Measurements from ENCODE around the gene LAMC3.

Gene LAMC3

DNA sequence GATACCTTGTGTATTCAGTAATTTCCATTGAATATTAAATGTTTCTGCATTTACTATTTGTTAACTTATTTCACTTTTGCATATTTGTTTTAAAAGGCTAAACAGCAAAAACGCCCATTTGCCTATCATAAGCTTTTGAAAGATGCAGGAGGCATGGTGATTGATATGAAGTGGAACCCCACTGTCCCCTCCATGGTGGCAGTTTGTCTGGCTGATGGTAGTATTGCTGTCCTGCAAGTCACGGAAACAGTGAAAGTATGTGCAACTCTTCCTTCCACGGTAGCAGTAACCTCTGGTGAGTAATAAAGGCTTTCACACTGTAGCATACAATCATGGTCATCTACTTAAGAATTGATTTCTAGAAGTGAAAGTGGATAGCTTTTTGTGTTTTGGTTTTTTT lies 120.2 kb downstream of the LAMC3 start:
- DNase-seq, result no peak

- no peak for DNase-seq
These were observed 129.7 kb downstream of the LAMC3 start for GRCh38 chr9:131138676-131139075.

DNA sequence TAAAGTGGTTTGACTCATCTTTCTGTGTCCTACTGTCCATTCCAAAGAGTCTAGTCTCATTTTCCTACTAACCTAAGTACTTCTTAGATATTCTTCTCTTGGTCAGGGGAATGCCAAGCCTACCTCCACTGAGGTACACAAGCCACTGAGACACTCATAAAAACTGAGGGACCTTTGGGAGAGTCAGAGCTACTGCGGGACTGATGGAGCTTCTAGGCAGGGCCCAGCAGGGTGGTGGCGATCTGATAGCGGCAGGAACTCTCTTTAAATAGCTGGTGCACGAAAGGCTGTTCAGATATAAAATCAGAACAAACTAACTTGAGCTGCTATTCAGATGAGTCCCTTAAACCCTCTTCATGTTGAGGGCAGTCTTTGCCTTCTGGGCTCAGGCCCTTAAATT lies 131.1 kb downstream of the LAMC3 start:
- DNase-seq, result no peak

DNA sequence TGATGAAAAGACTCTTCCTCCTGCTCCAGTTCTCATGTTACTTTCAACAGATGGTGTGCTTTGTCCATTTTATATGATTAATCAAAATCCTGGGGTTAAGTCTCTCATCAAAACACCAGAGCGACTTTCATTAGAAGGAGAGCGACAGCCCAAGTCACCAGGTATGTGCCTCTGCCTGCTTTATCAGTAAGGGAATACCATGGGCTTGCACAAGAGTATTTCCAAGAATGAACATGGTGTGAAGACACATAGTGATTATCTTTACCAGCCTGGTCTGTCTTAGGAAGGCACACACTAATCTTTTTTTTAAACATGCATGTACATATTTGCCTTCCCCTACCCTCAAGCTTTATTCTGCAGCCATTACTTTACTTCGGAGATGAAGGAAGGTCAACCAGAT lies 131.6 kb downstream of the LAMC3 start:
- DNase-seq, result no peak

DNA sequence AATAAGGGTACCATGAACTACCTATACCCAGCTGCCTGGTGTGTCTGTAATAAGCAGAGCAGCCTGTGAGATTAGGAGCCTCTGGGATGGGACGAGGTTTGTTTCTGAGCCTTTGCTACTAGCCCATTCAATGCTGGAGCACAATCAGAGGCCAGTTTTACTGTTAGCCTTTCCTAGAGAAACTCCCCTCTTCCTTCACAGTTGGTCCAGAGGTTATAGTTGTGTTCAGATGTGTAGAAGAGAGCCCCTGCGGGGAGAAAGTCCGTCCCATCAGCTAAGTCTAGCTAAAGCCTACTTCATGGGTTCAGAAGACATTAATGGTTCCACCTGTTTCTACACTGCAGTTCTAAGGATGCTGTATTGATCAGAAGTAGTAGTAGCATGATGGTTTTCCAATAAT lies 133.2 kb downstream of the LAMC3 start:
- DNase-seq, result no peak

Measured in activated CD4-positive, CD25-positive, alpha-beta regulatory T cell treated with anti-CD3 and anti-CD28 coated beads, Interleukin-2, amount 50 U/mL, for 72 hours (primary cell).